Right lobe of liver (tissue), 6 donors: ENCODE measurements around the gene GRM5. TPM values are rescaled to one million over a fixed set of nuclear protein-coding genes. Genes with fewer than 3 reads are reported as not detected.

Experiments
- ATAC-seq, 4 donors: fragments of 200-7000 bp; cut with Tn5 transposase; one replicate each; pipeline ENCODE4 v1.9.1; 2020; ENCODE audit warnings: mild to moderate bottlenecking in 4 of 4, moderate library complexity in 4 of 4
- DNase-seq, 3 donors: peaks; one replicate each; pipeline ENCODE4 v3.0.0-alpha.2; 2020
- H3K27ac ChIP-seq, 3 donors: fragments of 200-600 bp; one replicate each; pipeline ENCODE4 v1.8.0; 2022
- H3K27me3 ChIP-seq, 2 donors: fragments of 200-600 bp; one replicate each; pipeline ENCODE4 v1.8.0; 2022
- H3K36me3 ChIP-seq, 4 donors: fragments of 200-600 bp; sonication (generic) in 1 of 4; one replicate each; pipeline versions ENCODE4 v1.5.1 to v1.8.0; 2017 to 2022; ENCODE audit warnings: control low read depth in 1 of 4
- H3K4me1 ChIP-seq, 4 donors: fragments of 200-600 bp; sonication (generic) in 1 of 4; one replicate each; pipeline versions ENCODE4 v1.5.1 to v1.8.0; 2017 to 2022; ENCODE audit warnings: control low read depth in 1 of 4
- H3K4me3 ChIP-seq, 3 donors: fragments of 200-600 bp; one replicate each; pipeline ENCODE4 v1.8.0; 2022
- H3K9me3 ChIP-seq, 4 donors: fragments of 200-600 bp; sonication (generic) in 1 of 4; one replicate each; pipeline versions ENCODE4 v1.5.1 to v1.8.0; 2017 to 2022; ENCODE audit warnings: control low read depth in 1 of 4
- CTCF ChIP-seq, 4 donors: fragments of 200-600 bp in 3 of 4; fragments of 450-650 bp in 1 of 4; IDR thresholded peaks; one replicate each; pipeline versions ENCODE4 v1.5.1 to v1.8.0; 2016 to 2022; ENCODE audit warnings: antibody characterized with exemption in 4 of 4, mild to moderate bottlenecking in 2 of 4
- POLR2A ChIP-seq: fragments of 450-650 bp; IDR thresholded peaks from one replicate; pipeline ENCODE4 v1.6.1; 2017; ENCODE audit warnings: antibody characterized with exemption, mild to moderate bottlenecking
- WGBS: methylation state at CpG from one replicate; pipeline ENCODE4 v1.1.6; 2018; ENCODE audit warnings: low coverage, low lambda C conversion rate; ENCODE audit not compliant: insufficient coverage; ENCODE audit errors: missing lambda C conversion rate; 5-methylcytosine and 5-hydroxymethylcytosine counted together
- intact Hi-C, 2 donors: fragments of 100-400 bp; cut with DNase I; formaldehyde crosslinking; loops; one replicate each; pipeline versions ENCODE4 v1.11.2 to v1.14.1; 2022
- total RNA-seq, 6 experiments: library from RNA; depleted of rRNA in 2 of 6; stranded (reverse); fragments of >200 nt in 2 of 6; fragmentation: NEBNext Ultra II Directional in 3 of 6; extraction: Animal tissue kit (Norgen Biotek cat#: 25700) in 3 of 6; gene quantifications; one replicate each; pipeline versions ENCODE4 v1.1.0 to v1.2.4, GENCODE V29; 2016 to 2023
- donor health status: DM: no; HTN: yes; CAD: no.
- donor health status: DM: no; HTN: no; CAD: no.
- donor health status: DM: no; HTN: no; CAD: no.
- donor health status: DM: no; HTN: yes; CAD: no.
- donor health status: DM: no; HTN: yes; CAD: no.

The GRM5 gene
- total RNA-seq, 6 experiments from 2014 or later, result not detected

GRCh38 chr11:88827018-88827676 is 238.6 kb downstream of the GRM5 start:
- Histone ChIP-seq H3K9me3 (no peaks in the 10 kb centered on the region), H3K27ac (peak overlapping the region in 1 of 3 donors; percentile 49), H3K27me3 (no peaks in the 10 kb centered on the region), H3K4me3 (no peak overlapping the region), H3K4me1 (peaks cover 0 to 11% (median 3%) of the 10 kb centered on the region in 4 donors), H3K36me3 (no peaks in the 10 kb centered on the region)
- peak; percentile 85 to 98 (median 92) for ATAC-seq
- intact Hi-C loops, result no loop called here
- DNase-seq, result peak in 1 of 3 donors; percentile 59
- 24% methylated on average over 3 of the region's 3 CpGs for WGBS
- TF ChIP-seq POLR2A (no peak), CTCF (IDR thresholded peaks at IDR 0.05) (no peak)

DNA sequence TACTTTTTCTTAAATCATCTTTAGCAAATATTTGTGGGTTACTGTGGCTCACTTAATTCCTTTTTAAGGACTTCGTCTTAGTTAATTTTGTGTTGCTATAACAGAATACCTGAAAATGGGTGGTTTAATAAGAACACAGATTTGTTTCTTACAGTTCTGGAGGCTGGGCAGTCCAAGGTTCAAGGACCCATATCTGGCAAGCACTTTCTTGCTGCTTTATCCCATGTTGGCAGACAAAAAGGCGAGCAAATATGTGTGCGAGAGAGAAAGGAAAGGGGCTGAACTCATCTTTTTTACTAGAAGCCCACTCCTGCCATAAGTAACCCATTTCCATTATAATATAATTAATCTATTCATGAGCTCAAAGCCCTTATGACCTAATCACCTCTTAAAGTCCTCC is 246.2 kb downstream of the GRM5 start:
- H3K4me1 ChIP-seq, result peaks cover 0 to 11% (median 0%) of the 10 kb centered on the region in 4 donors
- H3K4me3 ChIP-seq, result no peak overlapping the region
- WGBS, result 54% methylated on average over 3 of the region's 3 CpGs
- ATAC-seq, result peak in 2 of 4 donors; percentile 47 to 52
- no peaks in the 10 kb centered on the region for H3K9me3 ChIP-seq
- no peaks in the 10 kb centered on the region for H3K36me3 ChIP-seq
- intact Hi-C loops, result no loop called here
- DNase-seq, result no peak
- TF ChIP-seq CTCF (IDR thresholded peaks at IDR 0.05) (no peak), POLR2A (no peak)
- H3K27ac ChIP-seq, result no peak overlapping the region
- H3K27me3 ChIP-seq, result no peaks in the 10 kb centered on the region

DNA sequence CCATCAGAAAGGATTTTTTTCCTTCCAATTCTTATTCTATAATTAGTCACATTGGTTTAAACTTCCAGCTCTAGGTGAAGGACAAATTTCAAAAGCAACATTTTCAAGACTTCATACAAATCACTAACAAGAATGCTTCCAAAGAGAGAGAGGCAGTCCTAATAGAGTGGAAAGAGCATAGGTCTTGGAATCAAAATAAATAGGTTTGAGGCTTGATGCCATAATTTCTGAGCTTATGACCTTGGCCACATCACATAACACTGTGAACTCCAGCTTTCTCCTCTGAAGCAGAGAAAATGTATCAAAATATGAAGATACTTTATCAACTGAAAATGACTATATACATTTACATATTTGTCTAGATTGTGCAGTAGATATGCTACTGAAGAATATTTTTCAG is 246.8 kb downstream of the GRM5 start:
- Histone ChIP-seq H3K36me3 (no peaks in the 10 kb centered on the region), H3K27ac (no peak overlapping the region), H3K9me3 (no peaks in the 10 kb centered on the region), H3K27me3 (no peaks in the 10 kb centered on the region), H3K4me1 (peaks cover 0 to 11% (median 0%) of the 10 kb centered on the region in 4 donors), H3K4me3 (no peak overlapping the region)
- no peak for DNase-seq
- TF ChIP-seq CTCF (IDR thresholded peaks at IDR 0.05) (no peak), POLR2A (no peak)
- intact Hi-C loops, result no loop called here
- ATAC-seq, result peak in 3 of 4 donors; percentile 43 to 71 (median 55)

GRCh38 chr11:88815505-88815904 is 250.3 kb downstream of the GRM5 start:
- H3K27me3 ChIP-seq, result no peaks in the 10 kb centered on the region
- H3K9me3 ChIP-seq, result no peaks in the 10 kb centered on the region
- TF ChIP-seq CTCF (IDR thresholded peaks at IDR 0.05), result no peak
- no peak for TF ChIP-seq POLR2A
- no peaks in the 10 kb centered on the region for H3K36me3 ChIP-seq
- no peak for ATAC-seq
- H3K27ac ChIP-seq, result no peak overlapping the region
- WGBS, result 0% methylated on average over 1 of the region's 3 CpGs
- intact Hi-C loops, result no loop called here
- H3K4me1 ChIP-seq, result peaks cover 0 to 24% (median 0%) of the 10 kb centered on the region in 4 donors
- no peak overlapping the region for H3K4me3 ChIP-seq
- DNase-seq, result no peak
